ENCODE data around the gene RBM15.

Gene RBM15

GRCh38 chr1:110348050-110348449 lies 8.9 kb downstream of the RBM15 start:
- H3K27ac ChIP-seq, result no peak overlapping the region
- peaks cover 85% of the 10 kb centered on the region for H3K36me3 ChIP-seq
- no peak for DNase-seq
- H3K27me3 ChIP-seq (ENCODE audit: insufficient read depth, low read depth, severe bottlenecking), result no peaks in the 10 kb centered on the region
- H3K9me3 ChIP-seq (ENCODE audit: severe bottlenecking), result no peaks in the 10 kb centered on the region
- H3K4me3 ChIP-seq (ENCODE audit: low read depth, low read length), result no peak overlapping the region
- no peak for TF ChIP-seq CTCF (IDR thresholded peaks at IDR 0.05; ENCODE audit: low read depth, low read length)

- H3K36me3 ChIP-seq, result peaks cover 85% of the 10 kb centered on the region
- H3K9me3 ChIP-seq (ENCODE audit: severe bottlenecking), result no peaks in the 10 kb centered on the region
- H3K4me3 ChIP-seq (ENCODE audit: low read depth, low read length), result no peak overlapping the region
- no peak for DNase-seq
- H3K27me3 ChIP-seq (ENCODE audit: insufficient read depth, low read depth, severe bottlenecking), result no peaks in the 10 kb centered on the region
- TF ChIP-seq CTCF (IDR thresholded peaks at IDR 0.05; ENCODE audit: low read depth, low read length), result no peak
- H3K27ac ChIP-seq, result no peak overlapping the region
Observed at GRCh38 chr1:110348771-110349170, 9.6 kb downstream of the RBM15 start.

GRCh38 chr1:110350360-110350759 lies 11.2 kb downstream of the RBM15 start:
- Histone ChIP-seq H3K27me3 (ENCODE audit: insufficient read depth, low read depth, severe bottlenecking) (no peaks in the 10 kb centered on the region), H3K36me3 (peaks cover 74% of the 10 kb centered on the region), H3K27ac (no peak overlapping the region), H3K4me3 (ENCODE audit: low read depth, low read length) (no peak overlapping the region), H3K9me3 (ENCODE audit: severe bottlenecking) (no peaks in the 10 kb centered on the region)
- no peak for TF ChIP-seq CTCF (IDR thresholded peaks at IDR 0.05; ENCODE audit: low read depth, low read length)
- DNase-seq, result no peak

GRCh38 chr1:110355321-110355720 lies 16.1 kb downstream of the RBM15 start:
- H3K27me3 ChIP-seq (ENCODE audit: insufficient read depth, low read depth, severe bottlenecking), result no peaks in the 10 kb centered on the region
- no peak for TF ChIP-seq CTCF (IDR thresholded peaks at IDR 0.05; ENCODE audit: low read depth, low read length)
- no peak for DNase-seq
- H3K9me3 ChIP-seq (ENCODE audit: severe bottlenecking), result no peaks in the 10 kb centered on the region
- no peak overlapping the region for H3K4me3 ChIP-seq (ENCODE audit: low read depth, low read length)
- H3K36me3 ChIP-seq, result peaks cover 69% of the 10 kb centered on the region
- no peak overlapping the region for H3K27ac ChIP-seq

GRCh38 chr1:110356379-110356778 lies 17.2 kb downstream of the RBM15 start:
- no peak overlapping the region for H3K4me3 ChIP-seq (ENCODE audit: low read depth, low read length)
- H3K9me3 ChIP-seq (ENCODE audit: severe bottlenecking), result no peaks in the 10 kb centered on the region
- no peak for TF ChIP-seq CTCF (IDR thresholded peaks at IDR 0.05; ENCODE audit: low read depth, low read length)
- no peak for DNase-seq
- no peaks in the 10 kb centered on the region for H3K27me3 ChIP-seq (ENCODE audit: insufficient read depth, low read depth, severe bottlenecking)
- H3K36me3 ChIP-seq, result peaks cover 71% of the 10 kb centered on the region
- H3K27ac ChIP-seq, result no peak overlapping the region

GRCh38 chr1:110360431-110360830 lies 21.3 kb downstream of the RBM15 start:
- Histone ChIP-seq H3K36me3 (peaks cover 78% of the 10 kb centered on the region), H3K4me3 (ENCODE audit: low read depth, low read length) (no peak overlapping the region), H3K27ac (no peak overlapping the region), H3K27me3 (ENCODE audit: insufficient read depth, low read depth, severe bottlenecking) (no peaks in the 10 kb centered on the region), H3K9me3 (ENCODE audit: severe bottlenecking) (no peaks in the 10 kb centered on the region)
- no peak for DNase-seq
- no peak for TF ChIP-seq CTCF (IDR thresholded peaks at IDR 0.05; ENCODE audit: low read depth, low read length)
